Epidermal melanocyte (primary cell): ENCODE measurements around the gene USP21.
"Not testable (repeated sequence)": the region's sequence is repeated elsewhere in the genome, so short reads cannot be mapped to it uniquely, and the experiment has no call there.

Source experiments
- DNase-seq: peaks from one replicate; pipeline ENCODE4 v3.0.0; 2011; ENCODE audit warnings: low spot score; ENCODE audit not compliant: insufficient read length

Gene USP21

DNA sequence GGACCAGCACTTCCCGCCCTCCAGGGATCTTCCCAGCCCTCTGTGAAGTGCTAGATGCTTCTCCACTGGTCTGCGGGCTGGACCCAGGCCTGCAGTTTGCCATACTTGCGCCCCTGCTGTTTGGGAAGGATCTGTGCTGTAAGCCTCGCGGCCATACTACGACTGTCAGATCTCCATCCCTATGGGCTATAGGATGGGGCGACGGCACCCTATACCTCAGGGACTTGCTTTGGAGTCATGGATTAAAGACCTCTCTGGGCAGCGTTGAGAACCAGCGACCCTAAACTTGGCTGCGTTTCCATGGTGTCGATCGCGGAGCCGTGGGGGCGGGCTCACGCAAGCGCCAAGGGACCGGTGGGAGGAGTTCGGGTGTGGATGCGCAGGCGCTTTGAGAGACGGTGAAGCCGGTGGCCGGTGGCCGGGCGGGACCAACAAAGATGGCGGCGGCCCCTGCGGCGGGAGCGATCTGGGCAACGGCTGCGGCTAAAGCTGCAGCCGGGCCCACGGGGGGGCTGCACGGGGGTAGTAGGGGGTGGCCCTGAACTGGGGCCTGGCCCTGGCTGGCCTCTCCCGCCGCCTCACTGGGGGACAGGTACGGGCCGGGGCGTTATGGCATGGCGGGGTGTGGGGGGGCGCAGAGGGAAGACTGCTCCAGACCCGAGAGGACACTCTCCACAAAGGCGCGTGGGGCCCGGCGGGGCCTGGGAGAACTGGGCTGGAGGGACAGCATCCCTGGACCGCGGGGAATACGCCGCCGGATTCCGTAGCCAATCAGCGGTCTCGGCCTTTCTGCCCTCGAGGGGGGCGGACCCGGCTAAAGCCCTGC lies at the start of gene USP21:
TSS of gene USP21 (plus strand) at position 414 of the 826 bp plus-strand sequence. CDS start 1,141 bp downstream, outside the sequence.
- peak; percentile 96 for DNase-seq

- DNase-seq, result no peak
Observed at GRCh38 chr1:161111117-161111516, 48.2 kb upstream of the USP21 start.

GRCh38 chr1:161111527-161111926 lies 47.8 kb upstream of the USP21 start:
- no peak for DNase-seq

DNA sequence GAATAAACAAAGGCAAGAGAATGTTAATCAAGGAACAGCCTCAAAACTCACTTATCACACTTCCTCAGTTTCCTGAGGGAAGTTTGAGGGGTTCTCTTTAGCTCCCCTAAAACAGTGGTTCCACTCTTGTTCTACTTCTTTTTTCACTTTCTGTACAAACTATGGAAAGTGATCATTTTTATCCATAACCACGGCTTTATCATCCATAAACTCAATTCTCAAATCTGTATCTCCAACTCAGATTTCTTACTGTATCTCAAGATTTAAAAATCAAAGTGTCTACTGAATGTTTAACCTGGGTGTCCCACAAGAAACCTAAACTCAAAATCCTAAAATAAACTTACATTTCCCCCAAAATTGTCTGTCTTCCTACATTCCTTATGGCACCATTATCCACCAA lies 45.4 kb upstream of the USP21 start:
- no peak for DNase-seq

DNA sequence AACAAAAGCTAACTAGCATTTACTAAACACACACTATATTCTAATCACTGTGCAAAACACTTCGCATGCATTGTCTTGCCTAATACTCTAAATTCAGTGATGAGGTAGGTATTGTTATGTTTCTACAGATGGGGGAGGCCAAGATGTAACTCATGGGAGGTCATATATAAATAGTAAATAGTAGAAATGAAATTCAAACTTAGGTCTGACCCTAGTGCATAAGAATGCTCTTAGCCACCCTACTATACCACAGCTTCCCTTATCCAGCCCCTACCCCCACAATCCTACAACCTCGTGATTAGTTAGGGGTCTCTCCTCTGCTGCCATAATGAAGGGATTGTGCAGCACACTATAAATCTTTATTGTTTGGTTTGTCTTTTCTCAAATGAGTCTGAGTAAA lies 44.7 kb upstream of the USP21 start:
- DNase-seq, result no peak

DNA sequence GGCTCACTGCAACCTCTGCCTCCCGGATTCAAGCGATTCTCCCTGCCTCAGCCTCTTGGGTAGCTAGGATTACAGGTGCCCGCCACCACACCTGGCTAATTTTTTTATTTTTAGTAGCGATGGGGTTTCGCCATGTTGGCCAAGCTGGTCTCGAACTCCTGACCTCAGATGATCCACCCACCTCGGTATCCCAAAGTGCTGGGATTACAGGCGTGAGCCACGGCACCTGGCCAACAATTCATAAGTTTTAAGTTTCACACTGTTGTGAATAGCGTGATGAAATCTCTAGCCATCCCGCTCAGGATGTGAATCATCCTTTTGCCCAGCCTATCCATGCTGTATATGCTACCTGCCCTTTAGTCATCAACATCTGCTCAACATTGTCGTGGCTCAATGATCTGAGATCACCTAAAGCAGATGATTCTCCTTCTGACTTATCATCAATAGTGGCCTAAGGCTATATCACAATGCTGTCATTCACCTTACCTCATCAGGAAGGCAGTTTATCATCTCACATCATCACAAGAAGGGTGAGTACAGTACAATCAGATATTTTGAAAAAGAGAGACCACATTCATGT lies 44.1 kb upstream of the USP21 start:
- DNase-seq, result no peak

DNA sequence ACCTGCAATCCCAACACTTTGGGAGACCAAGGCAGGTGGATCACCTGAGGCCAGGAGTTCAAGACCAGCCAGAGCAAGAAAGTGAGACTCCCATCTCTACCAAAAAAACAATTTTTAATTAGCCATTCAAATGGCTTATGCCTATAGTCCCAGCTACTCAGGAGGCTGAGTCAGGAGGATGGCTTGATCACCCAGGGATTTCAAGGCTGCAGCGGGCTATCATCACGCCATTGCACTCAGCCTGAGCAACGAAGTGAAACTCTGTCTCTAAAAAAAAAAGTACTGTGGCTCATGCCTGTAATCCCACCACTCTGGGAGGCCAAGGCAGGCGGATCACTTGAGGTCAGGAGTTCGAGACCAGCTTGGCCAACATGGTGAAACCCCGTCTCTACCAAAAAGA lies 43.3 kb upstream of the USP21 start:
- DNase-seq, result not testable (repeated sequence)

DNA sequence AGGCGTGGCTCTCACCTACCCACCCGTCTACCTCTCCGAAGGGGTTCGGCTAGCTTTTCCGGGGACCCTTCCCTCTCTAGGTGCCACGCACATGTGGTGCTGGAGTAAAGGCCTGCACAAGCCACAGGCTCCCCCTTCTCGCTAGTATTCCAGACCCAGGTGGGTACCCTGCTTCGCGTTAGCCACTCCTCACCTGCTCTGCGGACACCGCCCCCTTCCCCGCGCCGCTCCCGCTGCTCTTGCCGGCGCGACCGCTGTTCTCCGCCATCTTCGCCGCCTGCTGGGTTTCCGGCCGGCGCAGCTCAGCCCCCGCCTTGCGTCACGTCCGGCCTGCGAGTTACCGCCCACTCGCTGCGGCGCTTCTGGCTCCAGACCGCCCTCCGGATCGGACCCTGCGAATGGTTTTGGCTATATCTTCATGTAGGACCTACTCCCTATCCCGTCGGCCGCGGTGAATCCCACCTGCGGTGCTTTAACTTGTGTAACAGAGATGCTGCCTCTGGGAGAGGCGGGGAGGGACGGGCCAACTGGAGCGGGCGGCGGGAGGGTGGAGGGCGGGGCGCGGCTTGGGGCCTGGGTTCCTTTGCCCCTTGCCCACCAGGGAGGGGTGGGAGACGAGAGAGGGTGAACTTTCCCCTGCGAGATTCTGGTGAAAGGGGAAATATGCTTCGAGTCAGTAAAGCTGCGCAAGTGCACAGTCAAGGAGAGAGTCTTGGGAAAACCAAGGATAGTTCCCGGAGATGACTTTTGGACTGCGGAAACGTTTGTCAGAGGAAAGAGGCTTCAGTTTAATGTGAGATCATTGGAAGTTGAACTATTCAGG lies 41.3 kb upstream of the USP21 start, which contains the start of the genes NIT1 and PFDN2:
TSS of gene NIT1 (plus strand) at position 347 of the 823 bp plus-strand sequence. CDS start at position 419, 72 bp downstream.
TSS of gene PFDN2 (minus strand) at position 279 of the 823 bp plus-strand sequence. CDS start at position 268, 11 bp downstream.
- peak; percentile 84 for DNase-seq

- peak; percentile 56 for DNase-seq
Observed at GRCh38 chr1:161119092-161119903, 40.0 kb upstream of the USP21 start.

GRCh38 chr1:161121042-161121650 lies 38.2 kb upstream of the USP21 start:
- DNase-seq, result no peak

- no peak for DNase-seq
Observed at GRCh38 chr1:161121834-161122233, 37.5 kb upstream of the USP21 start.

DNA sequence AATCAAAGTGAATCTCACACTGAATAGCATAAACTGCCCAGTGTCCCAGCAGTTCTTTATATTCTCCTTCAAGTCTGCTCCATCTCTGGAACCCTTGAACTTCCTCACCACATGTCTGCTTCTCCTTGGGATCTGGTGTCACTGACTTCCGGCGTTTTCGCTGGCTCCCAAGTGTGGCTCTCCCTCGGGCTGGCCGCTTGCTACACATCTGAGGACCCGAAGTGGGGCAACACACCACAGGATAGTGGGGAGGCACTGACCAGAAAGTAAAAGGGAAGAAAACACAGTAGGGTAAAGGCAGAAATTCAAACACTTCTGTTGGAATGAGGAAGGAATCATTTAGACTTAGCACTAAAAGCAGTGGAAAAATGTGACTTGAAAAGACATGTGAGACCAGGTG lies 36.3 kb upstream of the USP21 start:
- DNase-seq, result no peak

DNA sequence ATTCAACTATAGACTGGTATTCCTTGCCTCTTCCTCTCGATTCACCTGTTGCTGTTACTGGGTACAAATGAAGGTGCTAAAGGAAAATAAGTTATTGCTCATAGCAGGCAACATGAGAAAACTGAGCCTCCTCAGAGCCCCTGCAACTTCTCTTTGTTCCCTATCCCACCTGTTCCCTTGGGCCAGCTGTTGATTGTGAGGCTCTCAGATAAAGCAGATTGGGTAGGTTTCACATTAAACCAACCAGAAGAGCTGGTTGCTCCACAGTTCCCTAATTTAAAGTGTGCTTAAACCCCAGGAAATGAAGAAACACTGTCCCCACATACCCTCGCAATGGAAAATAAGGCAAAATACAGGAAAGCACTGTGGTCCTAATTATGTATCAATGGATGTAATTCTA lies 31.7 kb upstream of the USP21 start:
- DNase-seq, result no peak

DNA sequence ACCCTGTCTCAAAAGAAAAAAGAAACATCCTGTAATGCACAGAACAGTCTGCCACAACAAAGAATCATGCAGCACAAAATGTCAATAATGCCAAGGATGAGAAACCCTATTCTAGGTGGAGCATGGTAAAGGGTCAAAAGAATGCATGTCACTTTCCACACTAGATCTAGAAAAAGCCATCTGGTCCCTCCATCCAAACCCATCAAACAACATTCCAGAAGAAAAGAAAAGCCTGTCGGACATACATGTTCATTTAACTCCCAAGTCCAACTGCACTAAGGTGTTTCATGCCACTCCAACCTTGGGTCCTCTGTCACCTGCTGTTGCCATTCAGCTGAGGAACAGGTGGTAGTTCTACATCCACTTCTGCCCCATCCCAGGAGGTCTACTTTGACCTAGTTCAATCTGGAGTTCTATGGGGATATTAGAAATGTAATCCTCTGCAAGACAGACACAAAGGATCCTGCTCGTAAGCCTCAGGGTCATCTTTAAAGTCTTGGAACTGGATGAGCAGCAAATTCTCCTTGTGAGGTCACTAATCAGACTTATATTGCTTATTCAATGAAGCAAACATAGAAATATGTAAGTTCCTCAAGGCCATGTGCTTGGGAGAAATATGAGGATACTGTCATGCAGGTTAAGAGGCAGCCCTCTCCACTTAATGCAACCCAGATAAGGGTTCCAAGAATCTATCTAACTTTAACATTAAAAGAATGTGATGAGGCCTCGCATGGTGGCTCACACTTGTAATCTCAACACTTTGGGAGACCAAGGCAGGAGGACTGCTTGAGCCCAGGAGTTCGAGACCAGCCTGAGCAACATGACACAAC lies 30.5 kb upstream of the USP21 start:
- DNase-seq, result no peak

DNA sequence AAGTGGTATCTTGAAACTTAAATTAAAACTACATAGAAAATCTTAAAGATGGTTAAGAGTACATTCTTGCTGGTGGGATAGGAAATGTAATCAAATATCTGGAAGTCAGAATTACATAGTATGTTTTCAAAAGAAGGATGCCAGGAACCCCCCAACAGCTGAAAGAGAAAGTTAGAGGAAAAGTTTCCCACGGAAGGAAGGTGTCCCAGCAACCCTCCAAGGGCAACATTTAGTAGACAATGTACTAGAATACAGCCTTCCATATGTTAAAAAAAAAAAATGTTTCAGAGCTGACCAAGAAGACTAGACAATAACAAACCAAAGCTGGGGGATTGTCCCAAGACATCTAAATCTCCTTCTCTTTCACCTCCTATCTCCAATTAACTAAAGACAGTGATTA lies 29.0 kb upstream of the USP21 start:
- no peak for DNase-seq

- no peak for DNase-seq
Observed at GRCh38 chr1:161131523-161132409, 27.5 kb upstream of the USP21 start.

DNA sequence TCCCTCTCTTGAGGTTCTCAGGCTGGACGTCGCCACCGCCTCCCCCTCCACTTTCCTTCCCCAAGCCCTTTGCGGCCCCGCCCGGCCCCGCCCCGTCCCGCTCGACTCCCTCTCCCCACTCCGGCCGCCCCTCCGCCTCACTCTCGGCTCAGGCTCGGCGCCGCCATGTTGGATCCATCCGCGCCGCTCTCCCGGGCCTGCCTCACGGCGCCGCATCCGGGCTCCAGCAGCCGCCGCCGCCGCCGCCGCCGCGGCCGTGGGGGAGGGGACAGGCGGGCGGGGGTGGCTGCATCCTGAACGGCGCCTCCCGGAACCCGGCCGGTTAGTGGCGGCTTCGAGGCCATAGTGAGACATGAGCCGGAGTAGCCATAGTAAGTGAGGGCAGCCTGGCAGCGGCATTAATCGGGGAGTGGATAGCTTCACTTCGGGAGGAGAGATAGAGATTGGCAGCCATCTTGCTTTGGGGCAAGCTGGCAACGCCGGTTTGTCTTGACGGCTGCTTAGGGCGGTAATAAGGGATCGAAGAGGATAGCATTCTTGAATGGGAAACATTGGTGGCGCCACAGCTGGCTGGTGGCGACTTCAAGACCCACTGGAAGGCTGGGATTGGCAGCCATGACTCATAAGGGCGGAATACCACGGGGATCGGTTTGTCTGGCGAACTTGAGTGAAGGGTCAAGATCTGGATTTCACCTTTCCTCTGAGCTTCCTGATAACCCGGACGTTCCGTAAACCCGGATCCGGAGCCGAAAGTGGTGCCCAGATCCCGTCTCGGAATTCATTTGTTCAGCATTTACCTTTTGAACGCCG lies 26.7 kb upstream of the USP21 start, which contains the start of gene DEDD:
TSS of gene DEDD (minus strand) at position 258 of the 810 bp plus-strand sequence. CDS start 8,205 bp downstream, outside the sequence.
- peak; percentile 95 for DNase-seq
